ENCODE measurements around the gene AK2. TPM values are rescaled to one million over a fixed set of nuclear protein-coding genes. Genes with fewer than 3 reads are reported as not detected.
"Not testable (repeated sequence)": the region's sequence is repeated elsewhere in the genome, so short reads cannot be mapped to it uniquely, and the experiment has no call there.

The AK2 gene
- total RNA-seq, 2 donors from 2014 or later = 114 to 118 TPM

DNA sequence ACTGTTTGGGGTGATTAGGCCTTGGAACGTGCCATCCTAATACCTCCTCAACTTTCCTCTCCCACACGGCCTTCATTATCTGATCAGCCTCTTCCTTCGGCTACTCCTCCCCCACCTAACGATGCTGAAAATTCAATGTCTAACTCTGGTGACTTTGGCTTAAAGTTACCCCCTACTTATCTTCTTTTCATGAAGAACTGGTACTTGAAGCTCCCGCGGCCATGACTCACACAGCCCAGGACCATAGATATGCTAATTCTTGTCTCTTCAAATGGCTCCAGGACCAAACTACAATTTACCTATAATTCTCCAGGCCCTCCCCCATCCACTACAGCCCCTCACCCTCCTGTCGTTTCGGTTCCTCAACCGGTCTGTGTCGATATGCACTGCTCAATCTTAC is 28.6 kb upstream of the AK2 start:
- H3K4me1 Mint-ChIP-seq = no peaks in the 10 kb centered on the region
- DNase-seq = no peak

DNA sequence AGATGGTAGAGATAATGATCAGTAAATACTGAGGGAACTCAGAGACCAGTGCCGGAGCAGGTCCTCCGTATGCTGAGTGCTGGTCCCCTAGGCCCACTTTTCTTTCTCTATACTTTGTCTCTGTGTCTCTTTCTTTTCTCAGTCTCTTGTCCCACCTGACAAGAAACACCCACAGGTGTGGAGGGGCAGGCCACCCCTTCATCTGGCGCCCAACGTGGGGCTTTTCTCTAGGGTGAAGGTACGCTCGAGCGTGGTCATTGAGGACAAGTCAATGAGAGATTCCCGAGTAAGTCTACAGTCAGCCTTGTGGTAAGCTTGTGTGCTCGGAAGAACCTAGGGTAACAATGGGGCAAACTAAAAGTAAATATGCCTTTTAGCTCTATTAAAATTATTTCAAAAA is 27.6 kb upstream of the AK2 start:
- H3K4me3 ChIP-seq (ENCODE audit: low read length) = peak overlapping the region; percentile 70
- not testable (repeated sequence) for H3K4me1 ChIP-seq (ENCODE audit: control insufficient read depth, insufficient read depth, low read length); H3K27me3 ChIP-seq (ENCODE audit: control insufficient read depth, insufficient read depth, low read length, poor library complexity, severe bottlenecking); H3K36me3 ChIP-seq (ENCODE audit: control insufficient read depth, insufficient read depth, low read length); H3K27ac Mint-ChIP-seq; H3K27ac ChIP-seq (ENCODE audit: low read depth, low read length); H3K36me3 Mint-ChIP-seq (ENCODE audit: low read depth); H3K4me3 Mint-ChIP-seq; H3K9ac ChIP-seq (ENCODE audit: extremely low read depth, low read length, poor library complexity, severe bottlenecking); DNase-seq; H3K4me1 Mint-ChIP-seq
- 92 to 97% methylated on average over 6 to 9 of the region's 9 CpGs for WGBS, 2 experiments (ENCODE audit: insufficient coverage in 1 of 2, insufficient read length in 1 of 2)
- peaks cover 47% of the 10 kb centered on the region for H3K9me3 ChIP-seq (ENCODE audit: control insufficient read depth, low read length)
- peaks cover 23% of the 10 kb centered on the region for H3K27me3 Mint-ChIP-seq (ENCODE audit: insufficient read depth)
- peaks cover 68% of the 10 kb centered on the region for H3K9me3 Mint-ChIP-seq

More for the DNA sequence above, 28.6 kb upstream of the AK2 start:
- Histone ChIP-seq H3K9me3 (ENCODE audit: control insufficient read depth, low read length) (peaks cover 47% of the 10 kb centered on the region), H3K4me3 (ENCODE audit: low read length) (peak overlapping the region; percentile 70), H3K4me1 (ENCODE audit: control insufficient read depth, insufficient read depth, low read length) (no peaks in the 10 kb centered on the region), H3K27me3 (ENCODE audit: control insufficient read depth, insufficient read depth, low read length, poor library complexity, severe bottlenecking) (no peaks in the 10 kb centered on the region), H3K36me3 (ENCODE audit: control insufficient read depth, insufficient read depth, low read length) (no peaks in the 10 kb centered on the region), H3K9ac (ENCODE audit: extremely low read depth, low read length, poor library complexity, severe bottlenecking) (no peak overlapping the region), H3K27ac (ENCODE audit: low read depth, low read length) (no peak overlapping the region)
- no peak overlapping the region for H3K27ac Mint-ChIP-seq
- WGBS, 2 experiments (ENCODE audit: insufficient coverage in 1 of 2, insufficient read length in 1 of 2) = 59% methylated on average over 8 to 10 of the region's 10 CpGs
- H3K4me3 Mint-ChIP-seq = no peak overlapping the region
- TF ChIP-seq, protein P1, sequence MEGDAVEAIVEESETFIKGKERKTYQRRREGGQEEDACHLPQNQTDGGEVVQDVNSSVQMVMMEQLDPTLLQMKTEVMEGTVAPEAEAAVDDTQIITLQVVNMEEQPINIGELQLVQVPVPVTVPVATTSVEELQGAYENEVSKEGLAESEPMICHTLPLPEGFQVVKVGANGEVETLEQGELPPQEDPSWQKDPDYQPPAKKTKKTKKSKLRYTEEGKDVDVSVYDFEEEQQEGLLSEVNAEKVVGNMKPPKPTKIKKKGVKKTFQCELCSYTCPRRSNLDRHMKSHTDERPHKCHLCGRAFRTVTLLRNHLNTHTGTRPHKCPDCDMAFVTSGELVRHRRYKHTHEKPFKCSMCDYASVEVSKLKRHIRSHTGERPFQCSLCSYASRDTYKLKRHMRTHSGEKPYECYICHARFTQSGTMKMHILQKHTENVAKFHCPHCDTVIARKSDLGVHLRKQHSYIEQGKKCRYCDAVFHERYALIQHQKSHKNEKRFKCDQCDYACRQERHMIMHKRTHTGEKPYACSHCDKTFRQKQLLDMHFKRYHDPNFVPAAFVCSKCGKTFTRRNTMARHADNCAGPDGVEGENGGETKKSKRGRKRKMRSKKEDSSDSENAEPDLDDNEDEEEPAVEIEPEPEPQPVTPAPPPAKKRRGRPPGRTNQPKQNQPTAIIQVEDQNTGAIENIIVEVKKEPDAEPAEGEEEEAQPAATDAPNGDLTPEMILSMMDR (conservative IDR thresholded peaks at IDR 0.05) = no peak
- peaks cover 28% of the 10 kb centered on the region for H3K27me3 Mint-ChIP-seq (ENCODE audit: insufficient read depth)
- peaks cover 66% of the 10 kb centered on the region for H3K9me3 Mint-ChIP-seq
- peaks cover 2% of the 10 kb centered on the region for H3K36me3 Mint-ChIP-seq (ENCODE audit: low read depth)

DNA sequence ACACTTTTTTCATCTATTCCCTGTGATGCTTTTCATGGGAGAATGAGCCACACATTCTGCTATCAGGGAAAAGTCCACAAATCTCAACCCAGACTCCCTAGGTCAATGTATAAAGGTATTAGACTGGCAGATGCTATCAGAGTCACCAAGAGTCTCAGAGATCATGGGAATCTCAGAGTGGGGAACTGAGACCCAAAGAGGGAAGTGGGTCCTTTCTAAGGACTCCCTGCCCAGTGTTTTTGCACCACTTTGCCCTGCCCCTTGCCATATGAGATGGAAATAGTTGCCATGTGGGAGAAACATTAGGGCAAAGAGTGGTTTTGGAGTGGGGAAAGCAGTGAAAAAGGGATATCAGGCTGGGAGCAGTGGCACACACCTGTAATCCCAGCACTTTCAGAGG is 25.2 kb upstream of the AK2 start:
- Mint-ChIP-seq H3K4me3 (no peak overlapping the region), H3K27me3 (ENCODE audit: insufficient read depth) (peaks cover 19% of the 10 kb centered on the region), H3K27ac (no peak overlapping the region), H3K4me1 (no peaks in the 10 kb centered on the region), H3K36me3 (ENCODE audit: low read depth) (peaks cover 2% of the 10 kb centered on the region), H3K9me3 (peaks cover 64% of the 10 kb centered on the region)
- Histone ChIP-seq H3K9ac (ENCODE audit: extremely low read depth, low read length, poor library complexity, severe bottlenecking) (no peak overlapping the region), H3K27ac (ENCODE audit: low read depth, low read length) (no peak overlapping the region), H3K27me3 (ENCODE audit: control insufficient read depth, insufficient read depth, low read length, poor library complexity, severe bottlenecking) (no peaks in the 10 kb centered on the region), H3K36me3 (ENCODE audit: control insufficient read depth, insufficient read depth, low read length) (no peaks in the 10 kb centered on the region), H3K4me3 (ENCODE audit: low read length) (no peak overlapping the region), H3K4me1 (ENCODE audit: control insufficient read depth, insufficient read depth, low read length) (no peaks in the 10 kb centered on the region), H3K9me3 (ENCODE audit: control insufficient read depth, low read length) (peaks cover 47% of the 10 kb centered on the region)
- TF ChIP-seq, protein P1 (conservative IDR thresholded peaks at IDR 0.05) = no peak
- no peak for DNase-seq

DNA sequence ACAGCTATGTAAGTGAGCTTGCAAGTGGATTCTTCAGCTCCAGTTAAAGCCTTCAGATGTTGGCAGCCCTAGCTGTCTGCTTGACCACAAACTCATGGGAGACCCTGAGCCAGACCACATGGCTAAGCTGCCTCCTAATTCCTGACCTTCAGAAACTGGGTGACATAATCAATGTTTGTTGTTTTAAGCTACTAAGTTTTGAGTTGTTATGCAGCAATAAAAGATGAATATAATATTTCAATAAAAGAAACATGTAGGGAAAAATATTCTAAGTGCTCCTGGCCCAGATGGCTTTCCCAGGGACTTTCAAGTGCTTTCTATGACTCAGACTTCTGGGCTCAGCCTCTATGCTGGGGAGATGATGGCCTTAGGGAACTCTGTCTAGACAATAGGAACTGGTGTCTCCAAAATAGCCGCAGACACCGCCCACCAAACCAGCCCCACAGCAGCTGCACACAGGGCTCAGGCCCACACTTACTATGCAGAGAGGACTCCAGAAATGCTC is 23.9 kb upstream of the AK2 start:
- H3K9ac ChIP-seq (ENCODE audit: extremely low read depth, low read length, poor library complexity, severe bottlenecking) = no peak overlapping the region
- H3K4me1 Mint-ChIP-seq = no peaks in the 10 kb centered on the region
- no peak overlapping the region for H3K4me3 Mint-ChIP-seq
- TF ChIP-seq, protein P1 (conservative IDR thresholded peaks at IDR 0.05) = no peak
- H3K27ac Mint-ChIP-seq = no peak overlapping the region
- no peaks in the 10 kb centered on the region for H3K36me3 ChIP-seq (ENCODE audit: control insufficient read depth, insufficient read depth, low read length)
- no peak overlapping the region for H3K4me3 ChIP-seq (ENCODE audit: low read length)
- 92 to 100% methylated on average over 1 to 2 of the region's 2 CpGs for WGBS, 2 experiments (ENCODE audit: insufficient coverage in 1 of 2, insufficient read length in 1 of 2)
- peaks cover 35% of the 10 kb centered on the region for H3K9me3 ChIP-seq (ENCODE audit: control insufficient read depth, low read length)
- H3K36me3 Mint-ChIP-seq (ENCODE audit: low read depth) = peaks cover 2% of the 10 kb centered on the region
- H3K27me3 ChIP-seq (ENCODE audit: control insufficient read depth, insufficient read depth, low read length, poor library complexity, severe bottlenecking) = no peaks in the 10 kb centered on the region
- H3K4me1 ChIP-seq (ENCODE audit: control insufficient read depth, insufficient read depth, low read length) = no peaks in the 10 kb centered on the region
- H3K9me3 Mint-ChIP-seq = peaks cover 52% of the 10 kb centered on the region
- no peak for DNase-seq
- H3K27me3 Mint-ChIP-seq (ENCODE audit: insufficient read depth) = peaks cover 19% of the 10 kb centered on the region
- H3K27ac ChIP-seq (ENCODE audit: low read depth, low read length) = no peak overlapping the region
